ENCODE measurements around the gene SFSWAP.

- TF ChIP-seq POLR2A (IDR thresholded peaks at IDR 0.05) (no peak), CTCF (IDR thresholded peaks at IDR 0.05) (no peak)
Measured at GRCh38 chr12:131774576-131775391, 63.9 kb downstream of the SFSWAP start.
